Endothelial cell of umbilical vein (primary cell): Measurements from ENCODE around the gene C4orf50. TPM values are rescaled to one million over a fixed set of nuclear protein-coding genes. Genes with fewer than 3 reads are reported as not detected.

Source experiments
- BruUV-seq: library from RNA; stranded (reverse); fragments of 400-500 nt; replicated peaks from 2 replicates; lab custom pipeline; 2021; lab: Mats Ljungman, UMichigan
- CTCF ChIA-PET: fragments of 300-600, 350-600 bp; sonication (Branson Sonifier 250); formaldehyde crosslinking; loops from one replicate; lab custom pipeline; 2021; ENCODE audit warnings: antibody characterized with exemption, inconsistent platforms; lab: Charles Lee
- POLR2A ChIA-PET: fragments of 300-600, 350-600 bp; sonication (Branson Sonifier 250); formaldehyde crosslinking; loops from one replicate; lab custom pipeline; 2021; ENCODE audit warnings: antibody characterized with exemption, inconsistent platforms; lab: Charles Lee
- DNase-seq: peaks from one replicate; pipeline ENCODE4 v3.0.0-alpha.2; 2011; ENCODE audit warnings: low read depth, low spot score
- FAIRE-seq: peaks from 2 replicates; lab custom pipeline; 2011; peaks lifted over from hg19 to GRCh38; lab: Jason Lieb, UNC
- H2AFZ ChIP-seq: 2 replicates; pipeline ENCODE4 v1.6.0; 2012; ENCODE audit warnings: low read depth, low read length, control low read depth, inconsistent platforms
- H3K27ac ChIP-seq: 2 replicates; pipeline ENCODE4 v1.5.1; 2011; ENCODE audit warnings: low read depth, mild to moderate bottlenecking, control low read depth, low read length, moderate library complexity; ENCODE audit not compliant: insufficient read depth
- H3K27me3 ChIP-seq, 2 experiments: 2 replicates each; pipeline versions ENCODE4 v1.6.0 to v1.6.1; 2011; ENCODE audit warnings: low read length in 2 of 2, mixed read lengths in 1 of 2; ENCODE audit not compliant: control insufficient read depth in 2 of 2, insufficient read depth in 2 of 2
- H3K36me3 ChIP-seq, 2 experiments: 2 replicates in 1 of 2; 3 replicates in 1 of 2; pipeline ENCODE4 v1.5.1; 2011; ENCODE audit warnings: low read length in 2 of 2, mild to moderate bottlenecking in 1 of 2, moderate library complexity in 1 of 2; ENCODE audit not compliant: control insufficient read depth in 2 of 2, insufficient read depth in 2 of 2; ENCODE audit errors: extremely low read depth in 1 of 2
- H3K4me1 ChIP-seq: 3 replicates; pipeline ENCODE4 v1.5.1; 2011; ENCODE audit warnings: mild to moderate bottlenecking, low read length; ENCODE audit not compliant: control insufficient read depth, insufficient read depth; ENCODE audit errors: extremely low read depth
- H3K4me2 ChIP-seq: 2 replicates; pipeline ENCODE4 v1.6.1; 2011; ENCODE audit warnings: low read length, control low read depth, mixed read lengths; ENCODE audit not compliant: insufficient read depth
- H3K4me3 ChIP-seq, 3 experiments: fragments of 200-600 bp in 1 of 3; sonication (generic), shearing (Covaris generic) in 1 of 3; replicated peaks in 1 of 3; 2 replicates each; pipeline ENCODE4 v1.5.1; 2011 to 2016; ENCODE audit warnings: control low read depth in 3 of 3, low read length in 3 of 3, mild to moderate bottlenecking in 2 of 3, inconsistent platforms in 1 of 3, low read depth in 1 of 3, moderate library complexity in 1 of 3; ENCODE audit not compliant: insufficient read depth in 1 of 3
- H3K79me2 ChIP-seq: 2 replicates; pipeline ENCODE4 v1.6.0; 2012; ENCODE audit warnings: low read length, inconsistent platforms; ENCODE audit not compliant: control insufficient read depth, insufficient read depth
- H3K9ac ChIP-seq: replicated peaks from 2 replicates; pipeline ENCODE3; 2011; ENCODE audit warnings: low read length, control low read depth; ENCODE audit not compliant: insufficient read depth; ENCODE audit errors: extremely low read depth
- H3K9me1 ChIP-seq: replicated peaks from 3 replicates; pipeline ENCODE4 v1.6.0; 2011; ENCODE audit warnings: mild to moderate bottlenecking, low read length; ENCODE audit not compliant: control insufficient read depth, insufficient read depth; ENCODE audit errors: extremely low read depth
- H3K9me3 ChIP-seq: replicated peaks from 2 replicates; pipeline ENCODE4 v1.5.1; 2012; ENCODE audit warnings: low read length, inconsistent platforms; ENCODE audit not compliant: control insufficient read depth, insufficient read depth
- H4K20me1 ChIP-seq: replicated peaks from 2 replicates; pipeline ENCODE3; 2011; ENCODE audit warnings: mild to moderate bottlenecking, low read length; ENCODE audit not compliant: control insufficient read depth, insufficient read depth; ENCODE audit errors: extremely low read depth
- EZH2 ChIP-seq: IDR thresholded peaks from 2 replicates; pipeline ENCODE4 v1.6.1; 2012; ENCODE audit warnings: borderline replicate concordance, low read depth, mild to moderate bottlenecking, moderate library complexity, low read length, inconsistent platforms; ENCODE audit not compliant: severe bottlenecking
- FOS ChIP-seq: IDR thresholded peaks from 2 replicates; pipeline ENCODE4 v1.6.1; 2011; ENCODE audit warnings: mild to moderate bottlenecking, low read length, moderate library complexity, borderline replicate concordance; ENCODE audit not compliant: insufficient read depth
- GATA2 ChIP-seq: IDR thresholded peaks from 2 replicates; pipeline ENCODE4 v1.7.0; 2011; ENCODE audit warnings: low read depth, mild to moderate bottlenecking, moderate library complexity, mixed read lengths, low read length; ENCODE audit not compliant: insufficient read length, insufficient read depth
- JUN ChIP-seq: IDR thresholded peaks from 2 replicates; pipeline ENCODE4 v1.6.1; 2011; ENCODE audit warnings: borderline replicate concordance, low read depth; ENCODE audit not compliant: insufficient read length, insufficient read depth
- MYC ChIP-seq: IDR thresholded peaks from one replicate; pipeline ENCODE4 v1.6.1; 2011; ENCODE audit warnings: mild to moderate bottlenecking, low read depth, low read length
- POLR2A ChIP-seq: IDR thresholded peaks from 2 replicates; pipeline ENCODE4 v1.6.1; 2012; ENCODE audit warnings: low read depth, mild to moderate bottlenecking, control low read depth, low read length
- POLR2AphosphoS5 ChIP-seq: IDR thresholded peaks from 2 replicates; pipeline ENCODE4 v1.6.1; 2012; ENCODE audit warnings: low read depth, mild to moderate bottlenecking, control low read depth, low read length, moderate library complexity; ENCODE audit not compliant: insufficient read depth
- dilution Hi-C: fragments of 300-500 bp; cut with MboI; formaldehyde crosslinking; loops from one replicate; pipeline ENCODE4 v1.15.0; 2019; ENCODE audit warnings: low sequenced_read_pairs; ENCODE audit not compliant: extremely low pct_ligation_motif_present
- intact Hi-C: fragments of 100-400 bp; cut with micrococcal nuclease; formaldehyde crosslinking; loops from one replicate; pipeline ENCODE4 v1.10.0; 2022
- polyA plus RNA-seq, 4 experiments: library from polyadenylated mRNA; depleted of rRNA in 3 of 4; stranded (reverse) in 3 of 4; unstranded in 1 of 4; fragments of >200 nt; gene quantifications; 2 replicates each; pipeline versions ENCODE4 v1.2.1 to v1.2.3, GENCODE V29; 2011 to 2012; ENCODE audit warnings: missing spikeins in 1 of 4
- total RNA-seq: library from RNA; stranded (reverse); gene quantifications from 2 replicates; pipeline ENCODE4 v1.2.3, GENCODE V29; 2021
- TF ChIP-seq, protein P1 (sequence below), 2 donors: IDR thresholded peaks; 1 replicate in 1 of 2; 2 replicates in 1 of 2; pipeline ENCODE4 v1.5.1; 2011; ENCODE audit warnings: low read length in 2 of 2, mild to moderate bottlenecking in 2 of 2, moderate library complexity in 2 of 2, control low read depth in 1 of 2, inconsistent platforms in 1 of 2, low read depth in 1 of 2; ENCODE audit not compliant: insufficient read depth in 1 of 2; ENCODE audit errors: extremely low read depth in 1 of 2
- TF ChIP-seq, protein P2 (sequence below): IDR thresholded peaks from 2 replicates; pipeline ENCODE4 v1.6.1; 2011; ENCODE audit not compliant: insufficient read depth, insufficient read length

C4orf50 gene
- total and polyA plus RNA-seq, 2 donors (not counting 3 experiments of a cell fraction or from before 2014, with no cell fraction given), result not detected

DNA sequence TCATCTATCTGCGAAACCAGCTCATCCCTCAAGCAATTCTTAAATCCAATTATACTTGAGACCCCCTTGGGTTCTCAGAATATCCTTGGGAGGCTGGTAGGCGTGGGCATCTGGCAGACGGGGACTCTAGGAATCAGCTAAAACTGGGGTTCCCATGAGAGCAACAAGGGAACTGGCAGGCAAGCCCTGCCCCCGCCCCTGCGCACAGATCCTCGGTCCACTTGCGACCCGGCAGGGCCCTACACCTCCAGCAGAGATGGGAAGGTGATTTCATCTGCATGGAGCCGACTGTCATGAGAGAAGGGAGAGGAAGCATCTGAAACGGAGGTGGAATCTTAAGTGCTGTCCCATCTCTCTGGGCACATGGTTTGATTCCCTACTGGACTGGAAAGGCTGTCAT is 9.9 kb upstream of the C4orf50 start:
- DNase-seq (no peak), FAIRE-seq (no peak)
- Histone ChIP-seq H3K9ac (no peak overlapping the region), H3K79me2 (no peaks in the 10 kb centered on the region), H2AFZ (no peak overlapping the region), H3K27me3 (no peaks in the 10 kb centered on the region), H3K36me3 (no peaks in the 10 kb centered on the region), H3K9me3 (no peaks in the 10 kb centered on the region), H3K4me1 (no peaks in the 10 kb centered on the region), H3K27ac (no peak overlapping the region), H3K4me3 (no peak overlapping the region), H4K20me1 (no peaks in the 10 kb centered on the region), H3K4me2 (no peak overlapping the region), H3K9me1 (no peaks in the 10 kb centered on the region)
- CTCF ChIA-PET, result no interaction called here
- intact Hi-C loops (no loop called here), dilution Hi-C loops (no loop called here)
- TF ChIP-seq, protein P1, sequence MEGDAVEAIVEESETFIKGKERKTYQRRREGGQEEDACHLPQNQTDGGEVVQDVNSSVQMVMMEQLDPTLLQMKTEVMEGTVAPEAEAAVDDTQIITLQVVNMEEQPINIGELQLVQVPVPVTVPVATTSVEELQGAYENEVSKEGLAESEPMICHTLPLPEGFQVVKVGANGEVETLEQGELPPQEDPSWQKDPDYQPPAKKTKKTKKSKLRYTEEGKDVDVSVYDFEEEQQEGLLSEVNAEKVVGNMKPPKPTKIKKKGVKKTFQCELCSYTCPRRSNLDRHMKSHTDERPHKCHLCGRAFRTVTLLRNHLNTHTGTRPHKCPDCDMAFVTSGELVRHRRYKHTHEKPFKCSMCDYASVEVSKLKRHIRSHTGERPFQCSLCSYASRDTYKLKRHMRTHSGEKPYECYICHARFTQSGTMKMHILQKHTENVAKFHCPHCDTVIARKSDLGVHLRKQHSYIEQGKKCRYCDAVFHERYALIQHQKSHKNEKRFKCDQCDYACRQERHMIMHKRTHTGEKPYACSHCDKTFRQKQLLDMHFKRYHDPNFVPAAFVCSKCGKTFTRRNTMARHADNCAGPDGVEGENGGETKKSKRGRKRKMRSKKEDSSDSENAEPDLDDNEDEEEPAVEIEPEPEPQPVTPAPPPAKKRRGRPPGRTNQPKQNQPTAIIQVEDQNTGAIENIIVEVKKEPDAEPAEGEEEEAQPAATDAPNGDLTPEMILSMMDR (IDR thresholded peaks at IDR 0.05; ENCODE audit: extremely low read depth in 1 of 2, insufficient read depth in 1 of 2, low read depth in 1 of 2, low read length in 2 of 2), result no peak
- TF ChIP-seq, protein P2, sequence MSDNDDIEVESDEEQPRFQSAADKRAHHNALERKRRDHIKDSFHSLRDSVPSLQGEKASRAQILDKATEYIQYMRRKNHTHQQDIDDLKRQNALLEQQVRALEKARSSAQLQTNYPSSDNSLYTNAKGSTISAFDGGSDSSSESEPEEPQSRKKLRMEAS, result no peak
- no peak for TF ChIP-seq GATA2
- POLR2A ChIA-PET, result no interaction called here
- BruUV-seq, result no TSS peak

DNA sequence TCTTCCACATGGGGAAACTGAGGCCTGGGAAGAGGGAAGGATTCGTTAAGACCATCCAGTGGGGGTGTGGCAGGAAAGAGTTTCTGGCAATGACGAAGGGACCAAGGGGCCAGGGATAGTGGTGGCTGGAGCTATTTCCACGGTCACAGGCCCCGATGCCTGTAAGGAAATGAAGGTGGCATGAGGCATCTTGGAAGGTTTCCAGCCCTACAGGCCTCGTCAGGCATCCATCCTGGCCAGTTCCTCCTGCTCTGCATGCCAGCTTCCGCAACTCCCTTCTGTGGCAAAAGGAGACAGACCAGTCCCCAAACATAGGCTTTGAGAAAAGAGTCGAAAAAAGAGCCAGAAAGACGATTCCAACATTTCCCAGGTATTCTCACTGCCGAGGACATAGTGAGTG is 9.2 kb upstream of the C4orf50 start:
- DNase-seq, result no peak
- Histone ChIP-seq H3K79me2 (no peaks in the 10 kb centered on the region), H3K9me3 (no peaks in the 10 kb centered on the region), H3K4me2 (no peak overlapping the region), H3K9ac (no peak overlapping the region), H3K4me3 (no peak overlapping the region), H4K20me1 (no peaks in the 10 kb centered on the region), H3K27me3 (no peaks in the 10 kb centered on the region), H2AFZ (no peak overlapping the region), H3K9me1 (no peaks in the 10 kb centered on the region), H3K36me3 (no peaks in the 10 kb centered on the region), H3K4me1 (no peaks in the 10 kb centered on the region), H3K27ac (no peak overlapping the region)
- FAIRE-seq, result no peak
- ChIA-PET POLR2A (no interaction called here), CTCF (no interaction called here)
- TF ChIP-seq MYC (no peak), FOS (no peak), POLR2A (no peak), GATA2 (no peak), POLR2AphosphoS5 (no peak), JUN (no peak), EZH2 (no peak)
- TF ChIP-seq, protein P1 (IDR thresholded peaks at IDR 0.05; ENCODE audit: extremely low read depth in 1 of 2, insufficient read depth in 1 of 2, low read depth in 1 of 2, low read length in 2 of 2), result no peak
- TF ChIP-seq, protein P2, result no peak
- BruUV-seq, result no TSS peak
- intact Hi-C loops (no loop called here), dilution Hi-C loops (no loop called here)
